Esophagus muscularis mucosa (tissue), 3 donors: ENCODE measurements around the gene SCAANT1.

Experiments used
- POLR2A ChIP-seq: fragments of 450-650 bp; IDR thresholded peaks from one replicate; pipeline ENCODE4 v1.6.1; 2017; ENCODE audit warnings: antibody characterized with exemption, moderate library complexity, mild to moderate bottlenecking, low read depth
- TF ChIP-seq, protein P1 (sequence below), 3 experiments: fragments of 200-600 bp in 2 of 3; fragments of 450-650 bp in 1 of 3; sonication (generic) in 2 of 3; IDR thresholded peaks; one replicate each; pipeline ENCODE4 v1.5.1; 2017 to 2019; ENCODE audit warnings: antibody characterized with exemption in 3 of 3, mild to moderate bottlenecking in 2 of 3, moderate library complexity in 1 of 3

DNA sequence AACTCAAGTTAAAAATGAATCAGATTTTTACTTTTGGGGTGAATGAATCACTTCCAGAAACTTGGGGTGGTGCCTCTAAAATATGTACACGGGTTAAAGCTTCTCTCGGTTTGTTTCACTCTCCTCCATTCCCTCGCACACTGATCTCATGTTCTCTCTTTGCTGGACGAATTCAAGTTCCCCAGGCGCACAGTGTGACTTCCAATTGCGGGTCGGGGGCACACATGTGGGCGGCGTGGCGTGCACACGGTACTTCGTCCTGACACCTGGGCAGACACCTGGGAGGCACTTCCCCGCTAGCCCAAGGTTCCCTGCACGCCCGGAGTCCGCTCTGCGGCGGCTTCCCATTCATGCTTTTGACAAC, 692 bp downstream of the SCAANT1 start:
- TF ChIP-seq, protein P1, sequence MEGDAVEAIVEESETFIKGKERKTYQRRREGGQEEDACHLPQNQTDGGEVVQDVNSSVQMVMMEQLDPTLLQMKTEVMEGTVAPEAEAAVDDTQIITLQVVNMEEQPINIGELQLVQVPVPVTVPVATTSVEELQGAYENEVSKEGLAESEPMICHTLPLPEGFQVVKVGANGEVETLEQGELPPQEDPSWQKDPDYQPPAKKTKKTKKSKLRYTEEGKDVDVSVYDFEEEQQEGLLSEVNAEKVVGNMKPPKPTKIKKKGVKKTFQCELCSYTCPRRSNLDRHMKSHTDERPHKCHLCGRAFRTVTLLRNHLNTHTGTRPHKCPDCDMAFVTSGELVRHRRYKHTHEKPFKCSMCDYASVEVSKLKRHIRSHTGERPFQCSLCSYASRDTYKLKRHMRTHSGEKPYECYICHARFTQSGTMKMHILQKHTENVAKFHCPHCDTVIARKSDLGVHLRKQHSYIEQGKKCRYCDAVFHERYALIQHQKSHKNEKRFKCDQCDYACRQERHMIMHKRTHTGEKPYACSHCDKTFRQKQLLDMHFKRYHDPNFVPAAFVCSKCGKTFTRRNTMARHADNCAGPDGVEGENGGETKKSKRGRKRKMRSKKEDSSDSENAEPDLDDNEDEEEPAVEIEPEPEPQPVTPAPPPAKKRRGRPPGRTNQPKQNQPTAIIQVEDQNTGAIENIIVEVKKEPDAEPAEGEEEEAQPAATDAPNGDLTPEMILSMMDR (IDR thresholded peaks at IDR 0.05) = no peak
- no peak for TF ChIP-seq POLR2A
